Calu3 (cell line): ENCODE measurements around the gene TAS2R41. TPM values are rescaled to one million over a fixed set of nuclear protein-coding genes. Genes with fewer than 3 reads are reported as not detected.

Source experiments
- BruUV-seq: library from RNA; stranded (reverse); fragments of 400-500 nt; replicated peaks from 2 replicates; lab custom pipeline; 2021; lab: Mats Ljungman, UMichigan
- CTCF ChIA-PET: fragments of 300-600 bp; sonication (Branson Sonifier 250); formaldehyde crosslinking; loops from one replicate; lab custom pipeline; 2022; ENCODE audit warnings: antibody characterized with exemption; lab: Charles Lee
- DNase-seq: peaks from one replicate; pipeline ENCODE4 v3.0.0; 2022
- H3K27ac Mint-ChIP-seq: one replicate; pipeline ENCODE4 v1.8.0; 2022; ENCODE audit warnings: mixed read lengths; ENCODE audit not compliant: unreplicated experiment
- H3K27me3 Mint-ChIP-seq: one replicate; pipeline ENCODE4 v1.8.0; 2022; ENCODE audit warnings: mixed read lengths; ENCODE audit not compliant: unreplicated experiment
- H3K36me3 Mint-ChIP-seq: one replicate; pipeline ENCODE4 v1.8.0; 2022; ENCODE audit warnings: mild to moderate bottlenecking, moderate library complexity, mixed read lengths; ENCODE audit not compliant: insufficient read depth, unreplicated experiment
- H3K4me1 Mint-ChIP-seq: one replicate; pipeline ENCODE4 v1.8.0; 2022; ENCODE audit warnings: mild to moderate bottlenecking, low read depth, mixed read lengths; ENCODE audit not compliant: unreplicated experiment
- H3K4me3 Mint-ChIP-seq: one replicate; pipeline ENCODE4 v1.8.0; 2022; ENCODE audit warnings: mild to moderate bottlenecking, low read depth, moderate library complexity, mixed read lengths; ENCODE audit not compliant: unreplicated experiment
- H3K9me3 Mint-ChIP-seq: one replicate; pipeline ENCODE4 v1.8.0; 2022; ENCODE audit warnings: low read depth, mixed read lengths; ENCODE audit not compliant: unreplicated experiment
- intact Hi-C: fragments of 100-400 bp; cut with micrococcal nuclease; formaldehyde crosslinking; loops from one replicate; pipeline ENCODE4 v1.10.0; 2022; ENCODE audit not compliant: unreplicated experiment
- total RNA-seq: library from RNA; stranded (reverse); gene quantifications from 2 replicates; pipeline ENCODE4 v1.2.3, GENCODE V29; 2022
- TF ChIP-seq, protein P1 (sequence below): fragments of 200-600 bp; IDR thresholded peaks from one replicate; pipeline ENCODE4 v1.8.0; 2022; ENCODE audit warnings: antibody characterized with exemption; ENCODE audit not compliant: unreplicated experiment

TAS2R41 gene
- total RNA-seq, 1 experiment from 2014 or later = not detected

DNA sequence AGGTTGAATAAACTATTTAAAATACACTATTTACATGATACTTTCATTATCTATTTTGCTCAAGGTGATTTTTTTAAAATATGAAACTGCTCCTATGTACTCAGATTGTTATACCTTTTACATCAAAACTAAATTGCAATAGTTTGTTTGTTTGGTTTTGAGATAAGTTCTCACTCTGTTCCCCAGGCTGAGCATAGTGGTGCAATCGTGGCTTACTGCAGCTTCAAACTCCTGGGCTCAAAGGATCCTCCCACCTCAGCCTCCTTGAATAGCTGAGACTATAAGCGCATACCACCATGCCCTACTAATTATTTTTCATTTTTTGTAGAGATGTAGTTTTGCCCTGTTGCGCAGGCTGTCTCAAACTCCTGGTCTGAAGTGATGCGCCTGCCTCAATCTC, 21.7 kb upstream of the TAS2R41 start:
- Mint-ChIP-seq H3K27ac (no peak overlapping the region), H3K4me1 (peaks cover 8% of the 10 kb centered on the region), H3K27me3 (no peaks in the 10 kb centered on the region), H3K36me3 (no peaks in the 10 kb centered on the region), H3K4me3 (no peak overlapping the region), H3K9me3 (no peaks in the 10 kb centered on the region)
- DNase-seq = no peak
- BruUV-seq = no TSS peak
- intact Hi-C loops = no loop called here
- CTCF ChIA-PET = no interaction called here
- TF ChIP-seq, protein P1, sequence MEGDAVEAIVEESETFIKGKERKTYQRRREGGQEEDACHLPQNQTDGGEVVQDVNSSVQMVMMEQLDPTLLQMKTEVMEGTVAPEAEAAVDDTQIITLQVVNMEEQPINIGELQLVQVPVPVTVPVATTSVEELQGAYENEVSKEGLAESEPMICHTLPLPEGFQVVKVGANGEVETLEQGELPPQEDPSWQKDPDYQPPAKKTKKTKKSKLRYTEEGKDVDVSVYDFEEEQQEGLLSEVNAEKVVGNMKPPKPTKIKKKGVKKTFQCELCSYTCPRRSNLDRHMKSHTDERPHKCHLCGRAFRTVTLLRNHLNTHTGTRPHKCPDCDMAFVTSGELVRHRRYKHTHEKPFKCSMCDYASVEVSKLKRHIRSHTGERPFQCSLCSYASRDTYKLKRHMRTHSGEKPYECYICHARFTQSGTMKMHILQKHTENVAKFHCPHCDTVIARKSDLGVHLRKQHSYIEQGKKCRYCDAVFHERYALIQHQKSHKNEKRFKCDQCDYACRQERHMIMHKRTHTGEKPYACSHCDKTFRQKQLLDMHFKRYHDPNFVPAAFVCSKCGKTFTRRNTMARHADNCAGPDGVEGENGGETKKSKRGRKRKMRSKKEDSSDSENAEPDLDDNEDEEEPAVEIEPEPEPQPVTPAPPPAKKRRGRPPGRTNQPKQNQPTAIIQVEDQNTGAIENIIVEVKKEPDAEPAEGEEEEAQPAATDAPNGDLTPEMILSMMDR = no peak

- intact Hi-C loops = no loop called here
- Mint-ChIP-seq H3K4me3 (no peak overlapping the region), H3K4me1 (peaks cover 8% of the 10 kb centered on the region), H3K27ac (no peak overlapping the region), H3K36me3 (no peaks in the 10 kb centered on the region), H3K9me3 (no peaks in the 10 kb centered on the region), H3K27me3 (no peaks in the 10 kb centered on the region)
- no peak for DNase-seq
- no TSS peak for BruUV-seq
- TF ChIP-seq, protein P1 = no peak
- CTCF ChIA-PET = no interaction called here
Measured at GRCh38 chr7:143456992-143457793, 20.5 kb upstream of the TAS2R41 start.

DNA sequence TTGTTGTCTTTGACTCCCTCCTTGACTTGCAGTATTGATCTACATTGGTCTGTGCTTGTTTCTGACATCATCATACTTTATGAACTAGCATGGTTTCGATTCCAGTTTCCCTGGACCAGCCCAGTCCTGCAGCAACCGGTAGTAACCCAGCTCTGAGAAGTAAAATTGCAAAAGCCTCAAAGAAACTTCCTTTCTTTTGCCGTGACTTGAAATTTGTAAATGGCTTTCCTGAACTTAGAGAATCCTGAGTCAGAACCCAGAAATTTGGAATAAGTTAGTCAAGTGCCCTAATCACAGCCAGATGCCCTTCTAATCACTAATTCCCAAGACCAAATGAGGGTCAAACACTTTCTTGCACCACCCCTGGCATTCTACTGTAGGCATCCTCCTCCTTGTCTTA, 19.4 kb upstream of the TAS2R41 start:
- no TSS peak for BruUV-seq
- DNase-seq = no peak
- no peaks in the 10 kb centered on the region for H3K27me3 Mint-ChIP-seq
- H3K27ac Mint-ChIP-seq = no peak overlapping the region
- TF ChIP-seq, protein P1 = no peak
- no peak overlapping the region for H3K4me3 Mint-ChIP-seq
- H3K9me3 Mint-ChIP-seq = no peaks in the 10 kb centered on the region
- peaks cover 8% of the 10 kb centered on the region for H3K4me1 Mint-ChIP-seq
- intact Hi-C loops = no loop called here
- CTCF ChIA-PET = no interaction called here
- no peaks in the 10 kb centered on the region for H3K36me3 Mint-ChIP-seq

DNA sequence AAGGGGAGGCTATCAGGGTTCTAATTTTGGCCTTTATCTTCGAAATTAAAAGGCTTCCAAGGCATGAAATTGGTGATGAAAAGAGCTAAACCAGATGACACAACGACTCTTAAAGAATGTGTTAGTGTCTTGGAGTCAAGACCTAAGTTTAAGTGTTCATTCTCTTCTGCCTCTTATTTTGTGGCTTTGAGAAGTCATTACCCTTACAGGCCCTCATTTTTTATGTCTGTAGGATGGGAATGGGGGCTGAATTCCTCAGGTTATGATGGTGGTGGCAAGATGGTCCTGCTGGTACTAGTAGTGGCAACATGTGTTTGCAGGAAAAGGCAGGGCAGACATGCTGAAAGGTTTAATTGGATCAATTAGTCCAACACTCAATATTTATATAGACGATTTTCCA, 19.0 kb upstream of the TAS2R41 start:
- CTCF ChIA-PET = no interaction called here
- DNase-seq = no peak
- H3K27me3 Mint-ChIP-seq = no peaks in the 10 kb centered on the region
- no peak overlapping the region for H3K27ac Mint-ChIP-seq
- H3K9me3 Mint-ChIP-seq = no peaks in the 10 kb centered on the region
- BruUV-seq = no TSS peak
- TF ChIP-seq, protein P1 = no peak
- H3K4me3 Mint-ChIP-seq = no peak overlapping the region
- peaks cover 8% of the 10 kb centered on the region for H3K4me1 Mint-ChIP-seq
- intact Hi-C loops = no loop called here
- H3K36me3 Mint-ChIP-seq = no peaks in the 10 kb centered on the region
